WTC11 (cell line): ENCODE data around the gene SELENOV.

Source experiments
- CBFB ChIP-seq: sonication (generic); formaldehyde crosslinking; IDR thresholded peaks from 2 replicates; pipeline ENCODE4 v1.8.1; 2022; ENCODE audit warnings: mild to moderate bottlenecking, low read depth, missing genetic modification reagents
- ZNF121 ChIP-seq: sonication (generic); formaldehyde crosslinking; IDR thresholded peaks from 2 replicates; pipeline ENCODE4 v1.8.0; 2023; ENCODE audit warnings: missing genetic modification reagents
- TF ChIP-seq, protein P1 (sequence below): fragments of 200-600 bp; IDR thresholded peaks from 2 replicates; pipeline ENCODE4 v1.8.0; 2022; ENCODE audit warnings: antibody characterized with exemption
- TF ChIP-seq, protein P2 (sequence below): sonication (generic); formaldehyde crosslinking; IDR thresholded peaks from 2 replicates; pipeline ENCODE4 v1.8.0; 2022; ENCODE audit warnings: missing genetic modification reagents

DNA sequence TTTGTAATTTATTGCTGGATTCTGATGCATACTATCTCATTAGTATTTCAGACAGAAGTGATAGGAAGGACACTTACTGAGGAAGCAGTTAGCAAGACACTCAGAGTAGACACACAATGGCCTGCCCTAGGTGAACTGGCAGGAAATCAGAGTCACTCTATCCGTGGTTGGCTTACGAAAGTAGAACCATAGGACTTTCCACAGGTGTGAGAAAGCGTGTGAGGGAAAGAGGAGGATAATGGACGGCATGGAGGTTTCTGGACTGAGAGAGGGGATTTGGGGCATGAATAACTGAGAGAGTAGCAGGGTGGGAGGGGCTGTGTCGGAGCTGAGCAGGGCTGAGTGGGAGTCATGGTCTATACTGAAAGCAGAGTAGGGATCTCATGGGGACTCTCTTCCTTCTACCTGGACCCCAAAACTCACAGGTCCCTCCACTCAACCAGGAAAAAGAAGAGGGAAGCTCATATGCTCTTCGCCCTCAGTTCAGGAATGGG, 43.7 kb downstream of the SELENOV start:
- TF ChIP-seq, protein P1, sequence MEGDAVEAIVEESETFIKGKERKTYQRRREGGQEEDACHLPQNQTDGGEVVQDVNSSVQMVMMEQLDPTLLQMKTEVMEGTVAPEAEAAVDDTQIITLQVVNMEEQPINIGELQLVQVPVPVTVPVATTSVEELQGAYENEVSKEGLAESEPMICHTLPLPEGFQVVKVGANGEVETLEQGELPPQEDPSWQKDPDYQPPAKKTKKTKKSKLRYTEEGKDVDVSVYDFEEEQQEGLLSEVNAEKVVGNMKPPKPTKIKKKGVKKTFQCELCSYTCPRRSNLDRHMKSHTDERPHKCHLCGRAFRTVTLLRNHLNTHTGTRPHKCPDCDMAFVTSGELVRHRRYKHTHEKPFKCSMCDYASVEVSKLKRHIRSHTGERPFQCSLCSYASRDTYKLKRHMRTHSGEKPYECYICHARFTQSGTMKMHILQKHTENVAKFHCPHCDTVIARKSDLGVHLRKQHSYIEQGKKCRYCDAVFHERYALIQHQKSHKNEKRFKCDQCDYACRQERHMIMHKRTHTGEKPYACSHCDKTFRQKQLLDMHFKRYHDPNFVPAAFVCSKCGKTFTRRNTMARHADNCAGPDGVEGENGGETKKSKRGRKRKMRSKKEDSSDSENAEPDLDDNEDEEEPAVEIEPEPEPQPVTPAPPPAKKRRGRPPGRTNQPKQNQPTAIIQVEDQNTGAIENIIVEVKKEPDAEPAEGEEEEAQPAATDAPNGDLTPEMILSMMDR: no peak
- TF ChIP-seq, protein P2, sequence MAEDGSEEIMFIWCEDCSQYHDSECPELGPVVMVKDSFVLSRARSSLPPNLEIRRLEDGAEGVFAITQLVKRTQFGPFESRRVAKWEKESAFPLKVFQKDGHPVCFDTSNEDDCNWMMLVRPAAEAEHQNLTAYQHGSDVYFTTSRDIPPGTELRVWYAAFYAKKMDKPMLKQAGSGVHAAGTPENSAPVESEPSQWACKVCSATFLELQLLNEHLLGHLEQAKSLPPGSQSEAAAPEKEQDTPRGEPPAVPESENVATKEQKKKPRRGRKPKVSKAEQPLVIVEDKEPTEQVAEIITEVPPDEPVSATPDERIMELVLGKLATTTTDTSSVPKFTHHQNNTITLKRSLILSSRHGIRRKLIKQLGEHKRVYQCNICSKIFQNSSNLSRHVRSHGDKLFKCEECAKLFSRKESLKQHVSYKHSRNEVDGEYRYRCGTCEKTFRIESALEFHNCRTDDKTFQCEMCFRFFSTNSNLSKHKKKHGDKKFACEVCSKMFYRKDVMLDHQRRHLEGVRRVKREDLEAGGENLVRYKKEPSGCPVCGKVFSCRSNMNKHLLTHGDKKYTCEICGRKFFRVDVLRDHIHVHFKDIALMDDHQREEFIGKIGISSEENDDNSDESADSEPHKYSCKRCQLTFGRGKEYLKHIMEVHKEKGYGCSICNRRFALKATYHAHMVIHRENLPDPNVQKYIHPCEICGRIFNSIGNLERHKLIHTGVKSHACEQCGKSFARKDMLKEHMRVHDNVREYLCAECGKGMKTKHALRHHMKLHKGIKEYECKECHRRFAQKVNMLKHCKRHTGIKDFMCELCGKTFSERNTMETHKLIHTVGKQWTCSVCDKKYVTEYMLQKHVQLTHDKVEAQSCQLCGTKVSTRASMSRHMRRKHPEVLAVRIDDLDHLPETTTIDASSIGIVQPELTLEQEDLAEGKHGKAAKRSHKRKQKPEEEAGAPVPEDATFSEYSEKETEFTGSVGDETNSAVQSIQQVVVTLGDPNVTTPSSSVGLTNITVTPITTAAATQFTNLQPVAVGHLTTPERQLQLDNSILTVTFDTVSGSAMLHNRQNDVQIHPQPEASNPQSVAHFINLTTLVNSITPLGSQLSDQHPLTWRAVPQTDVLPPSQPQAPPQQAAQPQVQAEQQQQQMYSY (CRISPR knock-in tag): no peak
- TF ChIP-seq CBFB (CRISPR knock-in tag): no peak
- no peak for TF ChIP-seq ZNF121 (CRISPR knock-in tag)
